Body of pancreas (tissue), 4 donors: ENCODE data around the gene MMP24OS.

Experiments
- CTCF ChIP-seq, 7 experiments: fragments of 450-650 bp in 4 of 7; fragments of 200-600 bp in 3 of 7; sonication (generic) in 3 of 7; IDR thresholded peaks; one replicate each; pipeline ENCODE4 v1.5.1; 2016 to 2019; ENCODE audit warnings: antibody characterized with exemption in 7 of 7
- POLR2A ChIP-seq, 3 donors: fragments of 450-650 bp; IDR thresholded peaks; one replicate each; pipeline ENCODE4 v1.6.1; 2016; ENCODE audit warnings: antibody characterized with exemption in 3 of 3, mild to moderate bottlenecking in 2 of 3

- TF ChIP-seq CTCF (IDR thresholded peaks at IDR 0.05) (peak in 3 of 7 experiments; percentile 8 to 17 (median 14)), POLR2A (IDR thresholded peaks at IDR 0.05) (peak; percentile 90 to 96 (median 95))
Observed at GRCh38 chr20:35277531-35278395, at the start of gene MMP24OS.
